HG03025 (cell line): ENCODE data around the gene RC3H2.
"Not testable (repeated sequence)": the region's sequence is repeated elsewhere in the genome, so short reads cannot be mapped to it uniquely, and the experiment has no call there.

ENCODE experiments used
- ATAC-seq: cut with Tn5 transposase; IDR thresholded peaks from one replicate; pipeline ENCODE4 v1.9.1; 2021; ENCODE audit warnings: mild to moderate bottlenecking, moderate library complexity; ENCODE audit not compliant: unreplicated experiment, low FRiP score

Gene RC3H2

DNA sequence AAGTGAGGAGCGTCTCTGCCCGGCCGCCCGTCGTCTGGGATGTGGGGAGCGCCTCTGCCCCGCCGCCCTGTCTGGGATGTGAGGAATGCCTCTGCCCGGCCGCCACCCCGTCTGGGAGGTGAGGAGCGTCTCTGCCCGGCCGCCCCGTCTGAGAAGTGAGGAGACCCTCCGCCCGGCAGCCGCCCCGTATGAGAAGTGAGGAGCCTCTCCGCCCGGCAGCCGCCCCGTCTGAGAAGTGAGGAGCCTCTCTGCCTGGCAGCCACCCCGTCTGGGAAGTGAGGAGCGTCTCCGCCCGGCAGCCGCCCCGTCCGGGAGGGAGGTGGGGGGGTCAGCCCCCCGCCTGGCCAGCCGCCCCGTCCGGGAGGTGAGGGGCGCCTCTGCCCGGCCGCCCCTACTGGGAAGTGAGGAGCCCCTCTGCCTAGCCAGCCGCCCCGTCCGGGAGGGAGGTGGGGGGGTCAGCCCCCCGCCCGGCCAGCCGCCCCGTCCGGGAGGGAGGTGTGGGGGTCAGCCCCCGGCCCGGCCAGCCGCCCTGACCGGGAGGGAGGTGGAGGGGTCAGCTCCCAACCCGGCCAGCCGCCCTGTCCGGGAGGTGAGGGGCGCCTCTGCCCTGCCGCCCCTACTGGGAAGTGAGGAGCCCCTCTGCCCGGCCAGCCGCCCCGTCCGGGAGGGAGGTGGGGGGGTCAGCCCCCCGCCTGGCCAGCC lies 52.9 kb downstream of the RC3H2 start:
- ATAC-seq = not testable (repeated sequence)

- no peak for ATAC-seq
These were observed 56.8 kb downstream of the RC3H2 start for GRCh38 chr9:122848256-122848943.

- ATAC-seq = no peak
These were observed 58.7 kb downstream of the RC3H2 start for GRCh38 chr9:122846371-122846940.

DNA sequence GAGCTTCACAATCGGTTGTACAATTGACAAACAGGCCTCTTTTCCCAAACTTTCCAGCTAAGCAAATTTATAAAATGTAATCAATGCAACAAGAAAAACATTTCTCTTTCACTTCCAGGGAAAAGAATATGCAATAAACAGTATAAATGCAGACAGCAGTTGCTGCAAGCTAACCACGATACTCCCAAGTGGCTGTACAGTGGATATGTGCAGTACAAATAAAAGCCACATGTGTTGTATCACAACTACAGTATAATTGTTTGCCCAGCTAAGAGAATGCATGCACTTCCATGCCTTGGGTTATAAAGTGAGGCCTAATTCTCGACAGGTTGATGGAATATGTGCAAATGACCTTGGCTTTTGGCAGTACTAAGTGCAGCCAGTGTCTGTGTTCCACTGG lies 60.0 kb downstream of the RC3H2 start:
- ATAC-seq = no peak

DNA sequence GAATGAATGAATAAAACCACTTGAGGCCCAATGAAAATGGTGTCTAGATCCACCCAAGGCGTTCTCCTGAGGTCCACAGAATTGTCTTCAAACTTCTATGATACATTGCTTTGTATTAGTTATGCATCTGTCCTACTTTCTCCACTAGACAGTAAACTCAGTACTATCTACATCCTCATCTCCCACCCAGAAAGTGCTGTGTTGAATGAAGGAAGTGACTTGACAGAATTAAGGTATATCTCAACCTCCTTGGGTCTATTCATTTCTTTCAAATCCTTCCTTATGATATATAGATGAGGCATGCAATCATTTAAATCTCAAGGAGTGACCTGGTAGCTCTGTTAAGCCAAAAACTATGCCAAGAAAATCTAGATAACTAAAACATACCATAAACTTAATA lies 61.0 kb downstream of the RC3H2 start:
- ATAC-seq = no peak

DNA sequence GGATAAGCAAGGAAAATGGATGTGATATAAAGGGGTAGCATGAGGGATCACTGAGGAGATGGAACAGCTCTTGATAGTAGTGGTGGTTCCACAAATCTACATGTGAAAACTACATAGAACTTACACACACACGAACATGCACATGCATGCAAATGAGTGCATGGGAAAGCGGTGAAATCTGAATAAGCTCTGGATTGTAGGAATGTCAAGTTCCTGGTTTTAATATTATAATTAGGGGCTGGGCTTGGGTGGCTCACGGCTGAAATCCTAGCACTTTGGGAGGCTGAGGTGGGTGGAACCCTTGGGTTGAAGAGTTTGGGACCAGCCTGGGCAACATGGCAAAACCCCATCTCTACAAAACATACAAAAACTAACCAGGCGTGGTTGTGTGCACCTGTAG lies 63.7 kb downstream of the RC3H2 start:
- ATAC-seq = no peak

DNA sequence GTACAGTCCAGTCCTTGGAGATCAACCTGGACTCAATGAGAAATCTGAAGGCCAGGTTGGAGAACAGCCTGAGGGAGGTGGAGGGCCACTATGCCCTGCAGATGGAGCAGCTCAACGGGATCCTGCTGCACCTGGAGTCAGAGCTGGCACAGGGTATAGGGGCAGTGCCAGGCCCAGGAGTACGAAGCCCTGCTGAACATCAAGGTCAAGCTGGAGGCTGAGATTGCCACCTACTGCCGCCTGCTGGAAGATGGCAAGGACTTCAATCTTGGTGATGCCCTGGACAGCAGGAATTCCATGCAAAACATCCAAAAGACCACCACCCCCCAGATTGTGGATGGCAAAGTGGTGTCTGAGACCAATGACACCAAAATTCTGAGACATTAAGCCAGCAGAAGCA lies 66.7 kb downstream of the RC3H2 start:
- not testable (repeated sequence) for ATAC-seq

DNA sequence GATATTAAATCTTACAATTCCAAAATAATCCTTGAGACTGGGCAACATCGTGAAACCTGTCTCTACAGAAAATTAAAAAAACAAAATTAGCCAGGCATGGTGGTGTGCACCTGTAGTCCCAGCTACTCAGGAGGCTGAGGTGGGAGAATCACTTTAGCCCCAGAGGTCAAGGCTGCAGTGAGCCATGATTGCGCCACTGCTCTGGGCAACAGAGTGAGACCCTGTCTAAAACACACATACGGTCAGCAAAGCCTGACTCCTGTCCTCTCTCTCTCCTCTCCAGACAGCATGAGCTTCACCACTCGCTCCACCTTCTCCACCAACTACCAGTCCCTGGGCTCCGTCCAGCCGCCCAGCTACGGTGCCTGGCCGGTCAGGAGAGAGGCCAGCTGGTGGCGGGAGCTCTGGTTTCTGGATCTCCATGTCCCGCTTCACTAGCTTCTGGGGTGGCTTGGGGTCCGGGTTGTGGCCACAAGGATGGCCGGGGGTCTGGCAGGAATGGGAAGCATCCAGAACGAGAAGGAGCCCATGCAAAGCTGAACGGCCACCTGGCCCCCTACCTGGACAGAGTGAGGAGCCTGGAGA lies 67.8 kb downstream of the RC3H2 start:
- ATAC-seq = no peak

DNA sequence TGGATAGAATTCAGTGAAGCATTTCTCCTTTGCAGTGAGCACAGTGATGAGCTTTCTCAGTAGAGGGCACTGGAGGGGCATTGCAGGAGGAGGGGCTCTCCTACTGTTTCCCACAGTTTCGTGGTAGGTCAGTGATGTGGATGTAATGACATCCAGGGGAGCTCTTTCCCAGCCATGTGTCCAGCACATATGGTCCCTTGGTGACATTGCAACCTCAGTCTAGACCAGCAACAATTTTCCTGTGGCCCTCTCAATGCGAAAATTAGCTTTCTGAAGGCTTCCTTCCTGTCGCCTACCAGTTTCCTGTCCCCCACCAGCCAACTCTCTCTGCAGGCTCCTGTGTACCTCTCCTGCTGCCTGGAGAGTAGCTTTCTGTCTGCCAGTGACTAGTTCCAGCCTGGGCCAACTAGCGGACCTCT lies 69.8 kb downstream of the RC3H2 start:
- no peak for ATAC-seq

DNA sequence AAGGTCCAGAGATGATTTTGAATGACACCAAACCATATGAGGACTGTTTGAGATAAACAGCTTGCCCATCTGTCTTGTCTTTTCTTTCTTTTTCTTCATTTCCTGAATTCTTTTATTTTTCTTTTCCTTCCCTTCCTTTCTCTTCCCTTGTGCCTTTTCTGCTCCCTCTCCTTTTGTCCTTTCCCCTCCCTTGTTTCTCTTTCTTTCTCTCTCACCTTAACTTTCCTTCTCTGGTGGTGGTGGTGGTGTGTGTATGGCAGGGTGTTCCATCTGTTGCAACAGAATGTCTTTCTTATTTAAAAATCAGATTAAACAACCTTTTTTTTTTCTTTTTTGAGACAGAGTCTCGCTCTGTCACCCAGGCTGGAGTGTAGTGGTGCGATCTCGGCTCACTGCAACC lies 73.0 kb downstream of the RC3H2 start:
- no peak for ATAC-seq

GRCh38 chr9:122828965-122829284 lies 76.2 kb downstream of the RC3H2 start:
- not testable (repeated sequence) for ATAC-seq

- ATAC-seq = peak; percentile 13
These were observed 77.4 kb downstream of the RC3H2 start for GRCh38 chr9:122827761-122828093.

DNA sequence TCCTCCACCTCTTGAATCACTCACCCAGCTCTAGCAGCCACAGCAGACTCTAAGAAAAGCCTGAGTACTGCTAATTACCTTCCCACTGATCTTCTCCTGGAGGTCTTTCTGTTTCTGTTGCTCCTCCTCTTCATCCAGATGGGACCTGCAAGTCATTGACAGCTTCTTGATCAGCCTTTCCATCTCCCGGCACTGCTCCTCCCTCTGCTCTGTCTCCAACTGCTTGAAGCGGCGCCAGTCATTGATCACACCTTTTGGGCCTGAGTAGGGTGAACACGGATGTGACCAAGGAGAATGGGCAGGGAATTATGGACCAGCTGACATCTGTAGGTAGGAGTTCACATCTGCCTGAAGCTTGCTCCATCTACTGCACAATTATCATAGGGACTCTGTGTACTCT lies 82.2 kb downstream of the RC3H2 start:
- ATAC-seq = no peak

DNA sequence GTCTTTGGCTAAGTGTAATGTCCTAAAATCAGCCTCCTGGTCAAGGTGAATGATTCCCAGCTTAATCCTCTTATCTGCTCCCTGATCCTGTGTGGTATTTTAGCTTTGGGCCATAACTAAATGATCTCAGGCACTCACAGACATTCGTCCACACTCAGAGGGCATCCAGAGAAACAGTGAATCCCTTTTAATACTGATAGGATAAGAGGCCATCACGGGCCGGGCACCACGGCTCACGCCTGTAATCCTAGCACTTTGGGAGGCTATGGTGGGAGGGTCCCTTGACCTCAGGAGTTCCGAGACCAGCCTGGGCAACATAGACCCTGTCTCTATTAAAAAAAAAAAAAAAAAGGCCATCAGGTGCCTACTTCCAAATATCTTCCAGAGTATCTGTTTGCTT lies 83.1 kb downstream of the RC3H2 start:
- ATAC-seq = no peak

- ATAC-seq = no peak
These were observed 83.7 kb downstream of the RC3H2 start for GRCh38 chr9:122821278-122821943.

DNA sequence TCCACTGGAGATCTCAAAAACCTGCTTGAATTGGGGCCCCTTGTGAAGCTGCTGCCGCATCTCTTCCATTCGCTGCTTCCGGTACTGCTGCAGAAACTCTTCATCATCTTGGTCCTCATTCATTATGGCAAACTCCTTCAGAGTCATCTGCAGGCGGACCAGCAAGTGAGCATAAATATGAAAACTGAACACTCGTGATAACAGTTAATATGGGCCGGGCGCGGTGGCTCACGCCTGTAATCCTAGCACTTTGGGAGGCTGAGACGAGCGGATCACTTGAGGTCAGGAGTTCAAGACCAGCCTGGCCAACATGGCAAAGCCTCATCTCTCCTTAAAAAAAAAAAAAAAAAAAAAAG lies 84.7 kb downstream of the RC3H2 start:
- ATAC-seq = no peak

DNA sequence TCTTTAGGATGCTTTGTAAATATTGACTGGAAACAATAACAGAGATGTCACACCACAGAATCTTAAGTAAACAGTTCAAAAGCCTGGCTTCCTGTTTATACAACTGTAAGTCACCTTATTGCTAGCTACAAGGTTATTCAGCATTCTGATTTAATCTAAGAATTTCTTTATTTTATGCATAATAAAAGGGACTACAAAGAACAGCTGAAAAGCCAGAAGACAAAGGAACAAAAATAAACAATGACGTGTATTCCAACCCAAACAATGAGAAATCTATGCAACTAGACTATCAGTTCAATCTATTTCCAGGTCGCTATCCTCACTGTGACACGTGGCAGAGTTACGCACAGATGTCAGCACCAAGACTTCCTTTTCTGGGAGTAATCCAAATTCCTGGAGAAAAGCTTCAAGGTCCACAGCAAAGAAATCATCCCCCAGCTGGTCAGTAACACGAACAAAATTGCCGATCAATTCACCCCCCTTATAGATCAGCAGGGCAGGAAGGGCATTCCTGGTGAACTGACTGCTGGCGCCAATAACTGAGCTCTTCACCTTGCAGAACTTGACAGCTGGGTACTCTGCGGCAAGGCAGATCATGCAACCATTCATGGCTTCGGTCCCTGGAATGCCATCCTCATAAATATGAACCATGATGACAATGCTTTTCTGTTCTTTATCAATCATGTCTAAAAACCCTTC lies 85.2 kb downstream of the RC3H2 start:
- no peak for ATAC-seq

DNA sequence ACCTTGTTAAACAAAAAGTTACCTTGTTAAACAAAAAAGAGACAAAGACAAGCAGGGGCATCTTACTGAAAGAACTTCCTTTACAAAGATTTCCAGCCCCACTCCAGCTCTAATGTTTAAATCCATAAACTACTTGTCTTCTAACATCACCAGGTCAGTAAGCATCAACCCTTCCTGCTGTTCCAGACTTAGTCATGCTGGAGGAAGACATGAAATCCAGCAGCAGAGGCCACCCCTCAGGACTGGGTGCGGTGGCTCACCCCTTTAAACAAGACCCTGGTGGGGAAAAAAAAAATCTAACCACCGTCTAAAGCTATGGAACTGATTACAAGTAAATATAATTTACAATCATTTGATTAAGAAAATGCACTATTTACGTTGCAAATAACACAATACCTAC lies 85.8 kb downstream of the RC3H2 start:
- ATAC-seq = no peak

GRCh38 chr9:122816163-122816867 lies 88.8 kb downstream of the RC3H2 start:
- ATAC-seq = no peak

DNA sequence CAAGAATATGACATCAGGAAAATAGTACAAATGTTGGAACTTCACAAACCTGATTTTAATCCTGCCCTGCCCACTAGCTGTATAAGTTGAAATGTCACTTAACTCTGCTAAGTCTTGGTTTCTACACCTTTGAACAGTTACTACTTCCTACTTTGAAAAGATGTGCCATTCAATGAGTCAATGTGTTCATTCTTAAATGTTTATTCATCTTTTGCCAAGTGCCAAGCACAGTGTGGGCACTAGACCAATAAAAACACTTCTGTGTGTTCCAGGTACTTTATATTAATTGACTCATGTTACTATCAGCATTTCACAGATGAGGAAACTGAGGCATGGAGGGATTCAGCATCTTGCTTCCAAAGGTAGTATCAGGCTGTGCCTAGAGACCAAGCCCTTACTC lies 89.6 kb downstream of the RC3H2 start:
- no peak for ATAC-seq
